Endothelial cell of umbilical vein (primary cell): ENCODE data around the gene CCDC85A. TPM values are rescaled to one million over a fixed set of nuclear protein-coding genes. Genes with fewer than 3 reads are reported as not detected.

Experiments used
- BruUV-seq: library from RNA; stranded (reverse); fragments of 400-500 nt; replicated peaks from 2 replicates; lab custom pipeline; 2021; lab: Mats Ljungman, UMichigan
- CTCF ChIA-PET: fragments of 300-600, 350-600 bp; sonication (Branson Sonifier 250); formaldehyde crosslinking; loops from one replicate; lab custom pipeline; 2021; ENCODE audit warnings: antibody characterized with exemption, inconsistent platforms; lab: Charles Lee
- POLR2A ChIA-PET: fragments of 300-600, 350-600 bp; sonication (Branson Sonifier 250); formaldehyde crosslinking; loops from one replicate; lab custom pipeline; 2021; ENCODE audit warnings: antibody characterized with exemption, inconsistent platforms; lab: Charles Lee
- DNase-seq: peaks from one replicate; pipeline ENCODE4 v3.0.0-alpha.2; 2011; ENCODE audit warnings: low read depth, low spot score
- FAIRE-seq: peaks from 2 replicates; lab custom pipeline; 2011; peaks lifted over from hg19 to GRCh38; lab: Jason Lieb, UNC
- H2AFZ ChIP-seq: 2 replicates; pipeline ENCODE4 v1.6.0; 2012; ENCODE audit warnings: low read depth, low read length, control low read depth, inconsistent platforms
- H3K27ac ChIP-seq: 2 replicates; pipeline ENCODE4 v1.5.1; 2011; ENCODE audit warnings: low read depth, mild to moderate bottlenecking, control low read depth, low read length, moderate library complexity; ENCODE audit not compliant: insufficient read depth
- H3K27me3 ChIP-seq, 2 experiments: 2 replicates each; pipeline versions ENCODE4 v1.6.0 to v1.6.1; 2011; ENCODE audit warnings: low read length in 2 of 2, mixed read lengths in 1 of 2; ENCODE audit not compliant: control insufficient read depth in 2 of 2, insufficient read depth in 2 of 2
- H3K36me3 ChIP-seq, 2 experiments: 2 replicates in 1 of 2; 3 replicates in 1 of 2; pipeline ENCODE4 v1.5.1; 2011; ENCODE audit warnings: low read length in 2 of 2, mild to moderate bottlenecking in 1 of 2, moderate library complexity in 1 of 2; ENCODE audit not compliant: control insufficient read depth in 2 of 2, insufficient read depth in 2 of 2; ENCODE audit errors: extremely low read depth in 1 of 2
- H3K4me1 ChIP-seq: 3 replicates; pipeline ENCODE4 v1.5.1; 2011; ENCODE audit warnings: mild to moderate bottlenecking, low read length; ENCODE audit not compliant: control insufficient read depth, insufficient read depth; ENCODE audit errors: extremely low read depth
- H3K4me2 ChIP-seq: 2 replicates; pipeline ENCODE4 v1.6.1; 2011; ENCODE audit warnings: low read length, control low read depth, mixed read lengths; ENCODE audit not compliant: insufficient read depth
- H3K4me3 ChIP-seq, 3 experiments: fragments of 200-600 bp in 1 of 3; sonication (generic), shearing (Covaris generic) in 1 of 3; replicated peaks in 1 of 3; 2 replicates each; pipeline ENCODE4 v1.5.1; 2011 to 2016; ENCODE audit warnings: control low read depth in 3 of 3, low read length in 3 of 3, mild to moderate bottlenecking in 2 of 3, inconsistent platforms in 1 of 3, low read depth in 1 of 3, moderate library complexity in 1 of 3; ENCODE audit not compliant: insufficient read depth in 1 of 3
- H3K79me2 ChIP-seq: 2 replicates; pipeline ENCODE4 v1.6.0; 2012; ENCODE audit warnings: low read length, inconsistent platforms; ENCODE audit not compliant: control insufficient read depth, insufficient read depth
- H3K9ac ChIP-seq: replicated peaks from 2 replicates; pipeline ENCODE3; 2011; ENCODE audit warnings: low read length, control low read depth; ENCODE audit not compliant: insufficient read depth; ENCODE audit errors: extremely low read depth
- H3K9me1 ChIP-seq: replicated peaks from 3 replicates; pipeline ENCODE4 v1.6.0; 2011; ENCODE audit warnings: mild to moderate bottlenecking, low read length; ENCODE audit not compliant: control insufficient read depth, insufficient read depth; ENCODE audit errors: extremely low read depth
- H3K9me3 ChIP-seq: replicated peaks from 2 replicates; pipeline ENCODE4 v1.5.1; 2012; ENCODE audit warnings: low read length, inconsistent platforms; ENCODE audit not compliant: control insufficient read depth, insufficient read depth
- H4K20me1 ChIP-seq: replicated peaks from 2 replicates; pipeline ENCODE3; 2011; ENCODE audit warnings: mild to moderate bottlenecking, low read length; ENCODE audit not compliant: control insufficient read depth, insufficient read depth; ENCODE audit errors: extremely low read depth
- EZH2 ChIP-seq: IDR thresholded peaks from 2 replicates; pipeline ENCODE4 v1.6.1; 2012; ENCODE audit warnings: borderline replicate concordance, low read depth, mild to moderate bottlenecking, moderate library complexity, low read length, inconsistent platforms; ENCODE audit not compliant: severe bottlenecking
- FOS ChIP-seq: IDR thresholded peaks from 2 replicates; pipeline ENCODE4 v1.6.1; 2011; ENCODE audit warnings: mild to moderate bottlenecking, low read length, moderate library complexity, borderline replicate concordance; ENCODE audit not compliant: insufficient read depth
- GATA2 ChIP-seq: IDR thresholded peaks from 2 replicates; pipeline ENCODE4 v1.7.0; 2011; ENCODE audit warnings: low read depth, mild to moderate bottlenecking, moderate library complexity, mixed read lengths, low read length; ENCODE audit not compliant: insufficient read length, insufficient read depth
- JUN ChIP-seq: IDR thresholded peaks from 2 replicates; pipeline ENCODE4 v1.6.1; 2011; ENCODE audit warnings: borderline replicate concordance, low read depth; ENCODE audit not compliant: insufficient read length, insufficient read depth
- MYC ChIP-seq: IDR thresholded peaks from one replicate; pipeline ENCODE4 v1.6.1; 2011; ENCODE audit warnings: mild to moderate bottlenecking, low read depth, low read length
- POLR2A ChIP-seq: IDR thresholded peaks from 2 replicates; pipeline ENCODE4 v1.6.1; 2012; ENCODE audit warnings: low read depth, mild to moderate bottlenecking, control low read depth, low read length
- POLR2AphosphoS5 ChIP-seq: IDR thresholded peaks from 2 replicates; pipeline ENCODE4 v1.6.1; 2012; ENCODE audit warnings: low read depth, mild to moderate bottlenecking, control low read depth, low read length, moderate library complexity; ENCODE audit not compliant: insufficient read depth
- dilution Hi-C: fragments of 300-500 bp; cut with MboI; formaldehyde crosslinking; loops from one replicate; pipeline ENCODE4 v1.15.0; 2019; ENCODE audit warnings: low sequenced_read_pairs; ENCODE audit not compliant: extremely low pct_ligation_motif_present
- intact Hi-C: fragments of 100-400 bp; cut with micrococcal nuclease; formaldehyde crosslinking; loops from one replicate; pipeline ENCODE4 v1.10.0; 2022
- polyA plus RNA-seq, 4 experiments: library from polyadenylated mRNA; depleted of rRNA in 3 of 4; stranded (reverse) in 3 of 4; unstranded in 1 of 4; fragments of >200 nt; gene quantifications; 2 replicates each; pipeline versions ENCODE4 v1.2.1 to v1.2.3, GENCODE V29; 2011 to 2012; ENCODE audit warnings: missing spikeins in 1 of 4
- total RNA-seq: library from RNA; stranded (reverse); gene quantifications from 2 replicates; pipeline ENCODE4 v1.2.3, GENCODE V29; 2021
- TF ChIP-seq, protein P1 (sequence below): IDR thresholded peaks from 2 replicates; pipeline ENCODE4 v1.6.1; 2011; ENCODE audit not compliant: insufficient read depth, insufficient read length
- TF ChIP-seq, protein P2 (sequence below), 2 donors: IDR thresholded peaks; 1 replicate in 1 of 2; 2 replicates in 1 of 2; pipeline ENCODE4 v1.5.1; 2011; ENCODE audit warnings: low read length in 2 of 2, mild to moderate bottlenecking in 2 of 2, moderate library complexity in 2 of 2, control low read depth in 1 of 2, inconsistent platforms in 1 of 2, low read depth in 1 of 2; ENCODE audit not compliant: insufficient read depth in 1 of 2; ENCODE audit errors: extremely low read depth in 1 of 2

The CCDC85A gene
- total and polyA plus RNA-seq, 2 donors (not counting 3 experiments of a cell fraction or from before 2014, with no cell fraction given) = 5.1 to 10.4 TPM

DNA sequence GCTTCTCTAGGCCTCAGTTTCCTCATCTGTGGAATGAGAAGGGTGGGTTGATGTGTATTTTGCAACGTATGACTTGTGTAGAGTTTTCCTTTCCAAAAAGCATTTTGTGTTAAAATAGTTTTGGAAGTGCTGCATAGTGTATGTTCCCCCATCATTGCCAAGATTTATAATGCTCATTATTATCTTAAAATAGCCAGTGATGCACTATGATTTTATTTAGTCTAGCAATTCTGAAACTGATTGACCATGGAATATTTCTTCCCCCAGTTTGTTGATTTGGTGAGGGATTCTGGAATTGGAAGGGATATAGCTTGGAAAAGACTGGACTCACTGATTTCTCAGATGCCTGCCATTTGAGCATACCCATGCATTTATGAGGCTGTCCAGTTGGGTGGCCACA, 130.6 kb downstream of the CCDC85A start:
- Histone ChIP-seq H3K27me3 (no peaks in the 10 kb centered on the region), H3K9ac (no peak overlapping the region), H3K4me2 (no peak overlapping the region), H4K20me1 (no peaks in the 10 kb centered on the region), H3K4me3 (no peak overlapping the region), H3K36me3 (no peaks in the 10 kb centered on the region), H3K9me3 (no peaks in the 10 kb centered on the region), H3K27ac (no peak overlapping the region), H3K9me1 (no peaks in the 10 kb centered on the region), H2AFZ (no peak overlapping the region), H3K79me2 (no peaks in the 10 kb centered on the region), H3K4me1 (no peaks in the 10 kb centered on the region)
- FAIRE-seq (no peak), DNase-seq (no peak)
- ChIA-PET CTCF (no interaction called here), POLR2A (no interaction called here)
- intact Hi-C loops = no loop called here
- TF ChIP-seq EZH2 (no peak), GATA2 (no peak), FOS (no peak), JUN (no peak), POLR2A (no peak), MYC (no peak), POLR2AphosphoS5 (no peak)
- TF ChIP-seq, protein P1, sequence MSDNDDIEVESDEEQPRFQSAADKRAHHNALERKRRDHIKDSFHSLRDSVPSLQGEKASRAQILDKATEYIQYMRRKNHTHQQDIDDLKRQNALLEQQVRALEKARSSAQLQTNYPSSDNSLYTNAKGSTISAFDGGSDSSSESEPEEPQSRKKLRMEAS = no peak
- TF ChIP-seq, protein P2, sequence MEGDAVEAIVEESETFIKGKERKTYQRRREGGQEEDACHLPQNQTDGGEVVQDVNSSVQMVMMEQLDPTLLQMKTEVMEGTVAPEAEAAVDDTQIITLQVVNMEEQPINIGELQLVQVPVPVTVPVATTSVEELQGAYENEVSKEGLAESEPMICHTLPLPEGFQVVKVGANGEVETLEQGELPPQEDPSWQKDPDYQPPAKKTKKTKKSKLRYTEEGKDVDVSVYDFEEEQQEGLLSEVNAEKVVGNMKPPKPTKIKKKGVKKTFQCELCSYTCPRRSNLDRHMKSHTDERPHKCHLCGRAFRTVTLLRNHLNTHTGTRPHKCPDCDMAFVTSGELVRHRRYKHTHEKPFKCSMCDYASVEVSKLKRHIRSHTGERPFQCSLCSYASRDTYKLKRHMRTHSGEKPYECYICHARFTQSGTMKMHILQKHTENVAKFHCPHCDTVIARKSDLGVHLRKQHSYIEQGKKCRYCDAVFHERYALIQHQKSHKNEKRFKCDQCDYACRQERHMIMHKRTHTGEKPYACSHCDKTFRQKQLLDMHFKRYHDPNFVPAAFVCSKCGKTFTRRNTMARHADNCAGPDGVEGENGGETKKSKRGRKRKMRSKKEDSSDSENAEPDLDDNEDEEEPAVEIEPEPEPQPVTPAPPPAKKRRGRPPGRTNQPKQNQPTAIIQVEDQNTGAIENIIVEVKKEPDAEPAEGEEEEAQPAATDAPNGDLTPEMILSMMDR (IDR thresholded peaks at IDR 0.05; ENCODE audit: extremely low read depth in 1 of 2, insufficient read depth in 1 of 2, low read depth in 1 of 2, low read length in 2 of 2) = no peak
- no TSS peak for BruUV-seq
- dilution Hi-C loops = no loop called here
